ENCODE data around the gene OSTM1.
"Not testable (repeated sequence)": the region's sequence is repeated elsewhere in the genome, so short reads cannot be mapped to it uniquely, and the experiment has no call there.

- TF ChIP-seq POLR2A (IDR thresholded peaks at IDR 0.05; ENCODE audit: extremely low read depth, insufficient read length); CTCF (IDR thresholded peaks at IDR 0.05; ENCODE audit: low read depth, low read length): not testable (repeated sequence)
Observed at GRCh38 chr6:108016283-108016682, 58.3 kb downstream of the OSTM1 start.
